HG02981 (cell line): ENCODE results near the gene SOX8.
"Not testable (repeated sequence)": the region's sequence is repeated elsewhere in the genome, so short reads cannot be mapped to it uniquely, and the experiment has no call there.

Experiments used
- ATAC-seq: cut with Tn5 transposase; IDR thresholded peaks from one replicate; pipeline ENCODE4 v1.9.1; 2021; ENCODE audit warnings: mild to moderate bottlenecking, moderate library complexity; ENCODE audit not compliant: unreplicated experiment

SOX8 gene

GRCh38 chr16:952321-952720 is 29.2 kb upstream of the SOX8 start:
- ATAC-seq: no peak

- ATAC-seq: not testable (repeated sequence)
These were observed 27.8 kb upstream of the SOX8 start for GRCh38 chr16:953818-954217.

- not testable (repeated sequence) for ATAC-seq
These were observed 25.8 kb upstream of the SOX8 start for GRCh38 chr16:955766-956165.

- no peak for ATAC-seq
These were observed 22.1 kb upstream of the SOX8 start for GRCh38 chr16:959232-960040.

- no peak for ATAC-seq
These were observed 19.2 kb upstream of the SOX8 start for GRCh38 chr16:962366-962765.

GRCh38 chr16:962901-963814 is 18.4 kb upstream of the SOX8 start:
- ATAC-seq: no peak

- no peak for ATAC-seq
These were observed 17.7 kb upstream of the SOX8 start for GRCh38 chr16:963913-964312.

GRCh38 chr16:964356-965035 is 17.1 kb upstream of the SOX8 start:
- ATAC-seq: no peak

GRCh38 chr16:965036-965395 is 16.6 kb upstream of the SOX8 start:
- no peak for ATAC-seq

- no peak for ATAC-seq
These were observed 16.1 kb upstream of the SOX8 start for GRCh38 chr16:965487-965886.

- ATAC-seq: no peak
These were observed 15.5 kb upstream of the SOX8 start for GRCh38 chr16:966035-966434.

- no peak for ATAC-seq
These were observed 15.1 kb upstream of the SOX8 start for GRCh38 chr16:966505-966904.

- no peak for ATAC-seq
These were observed 14.5 kb upstream of the SOX8 start for GRCh38 chr16:967077-967541.

- ATAC-seq: no peak
These were observed 13.8 kb upstream of the SOX8 start for GRCh38 chr16:967546-968295.

- ATAC-seq: no peak
These were observed 12.9 kb upstream of the SOX8 start for GRCh38 chr16:968620-969019.

- ATAC-seq: no peak
These were observed 11.8 kb upstream of the SOX8 start for GRCh38 chr16:969508-970385.

GRCh38 chr16:970386-970765 is 11.2 kb upstream of the SOX8 start:
- ATAC-seq: peak; percentile 17

- peak; percentile 77 for ATAC-seq
These were observed 10.6 kb upstream of the SOX8 start, which contains the start of gene LMF1 for GRCh38 chr16:970766-971581. Gene LMF1, minus strand, starts transcription at chr16:970984. Its CDS starts 4 bp downstream, at chr16:970980.

- no peak for ATAC-seq
These were observed 10.0 kb upstream of the SOX8 start for GRCh38 chr16:971582-971905.
